SK-N-SH treated with all-trans-retinoic acid at 6 μM for 48 hours (cell line): ENCODE data around the gene PIM3.

Experiments used
- ATAC-seq: fragments of 200-7000 bp; cut with Tn5 transposase; 3 replicates; pipeline ENCODE4 v1.9.1; 2020; ENCODE audit warnings: mild to moderate bottlenecking, moderate library complexity
- ARNTL ChIP-seq: fragments of 450-650 bp; formaldehyde crosslinking; IDR thresholded peaks from 2 replicates; pipeline ENCODE4 v1.5.0; 2020; ENCODE audit warnings: low read depth, mild to moderate bottlenecking, moderate library complexity, borderline replicate concordance
- BACH2 ChIP-seq: fragments of 250-450 bp; sonication (Bioruptor Pico); IDR thresholded peaks from 2 replicates; pipeline ENCODE4 v1.9.0; 2021; ENCODE audit warnings: mild to moderate bottlenecking, borderline replicate concordance
- CSDC2 ChIP-seq: fragments of 250-450 bp; sonication (Bioruptor Pico); IDR thresholded peaks from 2 replicates; pipeline ENCODE4 v1.5.0; 2020; ENCODE audit warnings: mild to moderate bottlenecking, moderate library complexity
- ESRRG ChIP-seq: fragments of 250-450 bp; sonication (Bioruptor Pico); IDR thresholded peaks from 2 replicates; pipeline ENCODE4 v1.6.1; 2021; ENCODE audit warnings: mild to moderate bottlenecking
- GLIS3 ChIP-seq: fragments of 250-450 bp; sonication (Bioruptor Pico); IDR thresholded peaks from 2 replicates; pipeline ENCODE4 v1.5.0; 2020; ENCODE audit warnings: mild to moderate bottlenecking, moderate library complexity
- ISL1 ChIP-seq: fragments of 250-450 bp; sonication (Bioruptor Pico); IDR thresholded peaks from 2 replicates; pipeline ENCODE4 v2.1.2; 2022; ENCODE audit warnings: mild to moderate bottlenecking, moderate library complexity
- OSR1 ChIP-seq: fragments of 250-450 bp; sonication (Bioruptor Pico); IDR thresholded peaks from 2 replicates; pipeline ENCODE4 v1.8.0; 2022; ENCODE audit warnings: moderate library complexity, mild to moderate bottlenecking, inconsistent platforms
- PPARA ChIP-seq: fragments of 250-450 bp; sonication (Bioruptor Pico); IDR thresholded peaks from 2 replicates; pipeline ENCODE4 v1.5.0; 2020; ENCODE audit warnings: mild to moderate bottlenecking, borderline replicate concordance
- SNAI2 ChIP-seq: fragments of 250-450 bp; sonication (Bioruptor Pico); IDR thresholded peaks from 2 replicates; pipeline ENCODE4 v1.5.0; 2020; ENCODE audit warnings: mild to moderate bottlenecking, moderate library complexity
- TCF4 ChIP-seq: fragments of 250-450 bp; sonication (Bioruptor Pico); IDR thresholded peaks from 2 replicates; pipeline ENCODE4 v1.8.0; 2021; ENCODE audit warnings: mild to moderate bottlenecking, moderate library complexity, borderline replicate concordance
- TOX ChIP-seq: fragments of 250-450 bp; sonication (Bioruptor Pico); IDR thresholded peaks from 2 replicates; pipeline ENCODE4 v1.8.0; 2021; ENCODE audit warnings: mild to moderate bottlenecking, moderate library complexity, borderline replicate concordance
- ZC3H10 ChIP-seq: fragments of 250-450 bp; sonication (Bioruptor Pico); IDR thresholded peaks from 2 replicates; pipeline ENCODE4 v1.5.1; 2021; ENCODE audit warnings: mild to moderate bottlenecking, moderate library complexity
- ZFP3 ChIP-seq: fragments of 250-450 bp; sonication (Bioruptor Pico); IDR thresholded peaks from 2 replicates; pipeline ENCODE4 v1.5.0; 2020; ENCODE audit warnings: mild to moderate bottlenecking, moderate library complexity
- ZNF70 ChIP-seq: fragments of 450-650 bp; formaldehyde crosslinking; IDR thresholded peaks from 2 replicates; pipeline ENCODE4 v1.5.0; 2020; ENCODE audit warnings: mild to moderate bottlenecking, moderate library complexity
- TF ChIP-seq, protein P1 (sequence below): fragments of 250-450 bp; sonication (Bioruptor Pico); IDR thresholded peaks from 2 replicates; pipeline ENCODE4 v1.5.0; 2020; ENCODE audit warnings: mild to moderate bottlenecking, moderate library complexity
- TF ChIP-seq, protein P2 (sequence below): fragments of 250-450 bp; sonication (Bioruptor Pico); IDR thresholded peaks from 2 replicates; pipeline ENCODE4 v1.8.0; 2020; ENCODE audit warnings: mild to moderate bottlenecking, moderate library complexity, borderline replicate concordance
- TF ChIP-seq, protein P3 (sequence below): fragments of 250-450 bp; sonication (Bioruptor Pico); IDR thresholded peaks from 2 replicates; pipeline ENCODE4 v1.5.1; 2020; ENCODE audit warnings: low read depth, mild to moderate bottlenecking, moderate library complexity
- TF ChIP-seq, protein P4 (sequence below): fragments of 250-450 bp; sonication (Bioruptor Pico); IDR thresholded peaks from 2 replicates; pipeline ENCODE4 v1.8.0; 2021; ENCODE audit warnings: low read depth, mild to moderate bottlenecking, moderate library complexity, borderline replicate concordance
- TF ChIP-seq, protein P5 (sequence below): fragments of 250-450 bp; sonication (Bioruptor Pico); IDR thresholded peaks from 2 replicates; pipeline ENCODE4 v1.5.1; 2021; ENCODE audit warnings: mild to moderate bottlenecking, moderate library complexity

Gene PIM3

DNA sequence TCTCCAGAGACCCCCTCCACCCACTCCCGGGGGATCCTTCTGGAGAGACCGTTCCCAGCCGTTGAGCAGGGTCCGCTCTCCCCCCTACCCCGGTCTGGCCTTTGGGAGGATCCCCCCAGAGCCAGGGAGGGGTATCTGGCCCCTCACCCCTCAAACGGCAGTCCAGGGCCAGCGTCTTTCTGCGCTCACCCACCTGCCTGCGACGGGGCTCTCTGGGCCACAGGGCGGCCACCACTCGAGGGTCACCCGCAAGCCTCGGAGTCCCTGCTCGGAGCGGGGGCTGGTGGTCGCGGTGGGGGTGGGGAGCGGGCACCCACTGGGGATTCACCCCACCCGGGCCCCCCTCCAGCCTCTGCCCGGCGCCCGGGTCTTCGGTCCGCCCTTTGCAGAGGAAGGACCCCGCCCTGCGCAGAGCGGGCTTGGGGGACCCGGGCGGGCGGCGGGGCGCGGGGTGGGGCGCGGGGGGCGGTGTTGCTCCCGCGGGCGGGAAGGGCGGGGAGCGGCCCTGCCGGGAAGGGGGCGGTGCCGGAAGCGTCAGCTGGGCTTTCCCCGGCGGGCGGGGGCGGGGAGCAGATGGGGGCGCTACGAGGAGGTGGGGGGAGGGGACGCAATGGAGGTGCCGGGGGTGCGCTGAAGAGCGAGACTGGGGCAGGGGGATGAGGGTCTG lies 25.5 kb upstream of the PIM3 start:
- ATAC-seq, result no peak
- TF ChIP-seq, protein P1, sequence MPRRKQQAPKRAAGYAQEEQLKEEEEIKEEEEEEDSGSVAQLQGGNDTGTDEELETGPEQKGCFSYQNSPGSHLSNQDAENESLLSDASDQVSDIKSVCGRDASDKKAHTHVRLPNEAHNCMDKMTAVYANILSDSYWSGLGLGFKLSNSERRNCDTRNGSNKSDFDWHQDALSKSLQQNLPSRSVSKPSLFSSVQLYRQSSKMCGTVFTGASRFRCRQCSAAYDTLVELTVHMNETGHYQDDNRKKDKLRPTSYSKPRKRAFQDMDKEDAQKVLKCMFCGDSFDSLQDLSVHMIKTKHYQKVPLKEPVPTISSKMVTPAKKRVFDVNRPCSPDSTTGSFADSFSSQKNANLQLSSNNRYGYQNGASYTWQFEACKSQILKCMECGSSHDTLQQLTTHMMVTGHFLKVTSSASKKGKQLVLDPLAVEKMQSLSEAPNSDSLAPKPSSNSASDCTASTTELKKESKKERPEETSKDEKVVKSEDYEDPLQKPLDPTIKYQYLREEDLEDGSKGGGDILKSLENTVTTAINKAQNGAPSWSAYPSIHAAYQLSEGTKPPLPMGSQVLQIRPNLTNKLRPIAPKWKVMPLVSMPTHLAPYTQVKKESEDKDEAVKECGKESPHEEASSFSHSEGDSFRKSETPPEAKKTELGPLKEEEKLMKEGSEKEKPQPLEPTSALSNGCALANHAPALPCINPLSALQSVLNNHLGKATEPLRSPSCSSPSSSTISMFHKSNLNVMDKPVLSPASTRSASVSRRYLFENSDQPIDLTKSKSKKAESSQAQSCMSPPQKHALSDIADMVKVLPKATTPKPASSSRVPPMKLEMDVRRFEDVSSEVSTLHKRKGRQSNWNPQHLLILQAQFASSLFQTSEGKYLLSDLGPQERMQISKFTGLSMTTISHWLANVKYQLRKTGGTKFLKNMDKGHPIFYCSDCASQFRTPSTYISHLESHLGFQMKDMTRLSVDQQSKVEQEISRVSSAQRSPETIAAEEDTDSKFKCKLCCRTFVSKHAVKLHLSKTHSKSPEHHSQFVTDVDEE (CRISPR knock-in tag), result no peak
- TF ChIP-seq, protein P2, sequence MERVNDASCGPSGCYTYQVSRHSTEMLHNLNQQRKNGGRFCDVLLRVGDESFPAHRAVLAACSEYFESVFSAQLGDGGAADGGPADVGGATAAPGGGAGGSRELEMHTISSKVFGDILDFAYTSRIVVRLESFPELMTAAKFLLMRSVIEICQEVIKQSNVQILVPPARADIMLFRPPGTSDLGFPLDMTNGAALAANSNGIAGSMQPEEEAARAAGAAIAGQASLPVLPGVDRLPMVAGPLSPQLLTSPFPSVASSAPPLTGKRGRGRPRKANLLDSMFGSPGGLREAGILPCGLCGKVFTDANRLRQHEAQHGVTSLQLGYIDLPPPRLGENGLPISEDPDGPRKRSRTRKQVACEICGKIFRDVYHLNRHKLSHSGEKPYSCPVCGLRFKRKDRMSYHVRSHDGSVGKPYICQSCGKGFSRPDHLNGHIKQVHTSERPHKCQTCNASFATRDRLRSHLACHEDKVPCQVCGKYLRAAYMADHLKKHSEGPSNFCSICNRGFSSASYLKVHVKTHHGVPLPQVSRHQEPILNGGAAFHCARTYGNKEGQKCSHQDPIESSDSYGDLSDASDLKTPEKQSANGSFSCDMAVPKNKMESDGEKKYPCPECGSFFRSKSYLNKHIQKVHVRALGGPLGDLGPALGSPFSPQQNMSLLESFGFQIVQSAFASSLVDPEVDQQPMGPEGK (CRISPR knock-in tag), result no peak
- no peak for TF ChIP-seq TOX (CRISPR knock-in tag)
- TF ChIP-seq, protein P3, sequence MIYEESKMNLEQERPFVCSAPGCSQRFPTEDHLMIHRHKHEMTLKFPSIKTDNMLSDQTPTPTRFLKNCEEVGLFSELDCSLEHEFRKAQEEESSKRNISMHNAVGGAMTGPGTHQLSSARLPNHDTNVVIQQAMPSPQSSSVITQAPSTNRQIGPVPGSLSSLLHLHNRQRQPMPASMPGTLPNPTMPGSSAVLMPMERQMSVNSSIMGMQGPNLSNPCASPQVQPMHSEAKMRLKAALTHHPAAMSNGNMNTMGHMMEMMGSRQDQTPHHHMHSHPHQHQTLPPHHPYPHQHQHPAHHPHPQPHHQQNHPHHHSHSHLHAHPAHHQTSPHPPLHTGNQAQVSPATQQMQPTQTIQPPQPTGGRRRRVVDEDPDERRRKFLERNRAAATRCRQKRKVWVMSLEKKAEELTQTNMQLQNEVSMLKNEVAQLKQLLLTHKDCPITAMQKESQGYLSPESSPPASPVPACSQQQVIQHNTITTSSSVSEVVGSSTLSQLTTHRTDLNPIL, result no peak
- TF ChIP-seq ESRRG (CRISPR knock-in tag), result no peak
- no peak for TF ChIP-seq CSDC2 (CRISPR knock-in tag)
- TF ChIP-seq, protein P4, sequence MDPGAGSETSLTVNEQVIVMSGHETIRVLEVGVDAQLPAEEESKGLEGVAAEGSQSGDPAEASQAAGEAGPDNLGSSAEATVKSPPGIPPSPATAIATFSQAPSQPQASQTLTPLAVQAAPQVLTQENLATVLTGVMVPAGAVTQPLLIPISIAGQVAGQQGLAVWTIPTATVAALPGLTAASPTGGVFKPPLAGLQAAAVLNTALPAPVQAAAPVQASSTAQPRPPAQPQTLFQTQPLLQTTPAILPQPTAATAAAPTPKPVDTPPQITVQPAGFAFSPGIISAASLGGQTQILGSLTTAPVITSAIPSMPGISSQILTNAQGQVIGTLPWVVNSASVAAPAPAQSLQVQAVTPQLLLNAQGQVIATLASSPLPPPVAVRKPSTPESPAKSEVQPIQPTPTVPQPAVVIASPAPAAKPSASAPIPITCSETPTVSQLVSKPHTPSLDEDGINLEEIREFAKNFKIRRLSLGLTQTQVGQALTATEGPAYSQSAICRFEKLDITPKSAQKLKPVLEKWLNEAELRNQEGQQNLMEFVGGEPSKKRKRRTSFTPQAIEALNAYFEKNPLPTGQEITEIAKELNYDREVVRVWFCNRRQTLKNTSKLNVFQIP, result no peak
- TF ChIP-seq OSR1 (CRISPR knock-in tag), result no peak
- no peak for TF ChIP-seq ZC3H10 (CRISPR knock-in tag)
- no peak for TF ChIP-seq BACH2 (CRISPR knock-in tag)
- no peak for TF ChIP-seq SNAI2 (CRISPR knock-in tag)
- TF ChIP-seq ISL1 (CRISPR knock-in tag), result no peak
- TF ChIP-seq GLIS3 (CRISPR knock-in tag), result no peak
- TF ChIP-seq, protein P5, sequence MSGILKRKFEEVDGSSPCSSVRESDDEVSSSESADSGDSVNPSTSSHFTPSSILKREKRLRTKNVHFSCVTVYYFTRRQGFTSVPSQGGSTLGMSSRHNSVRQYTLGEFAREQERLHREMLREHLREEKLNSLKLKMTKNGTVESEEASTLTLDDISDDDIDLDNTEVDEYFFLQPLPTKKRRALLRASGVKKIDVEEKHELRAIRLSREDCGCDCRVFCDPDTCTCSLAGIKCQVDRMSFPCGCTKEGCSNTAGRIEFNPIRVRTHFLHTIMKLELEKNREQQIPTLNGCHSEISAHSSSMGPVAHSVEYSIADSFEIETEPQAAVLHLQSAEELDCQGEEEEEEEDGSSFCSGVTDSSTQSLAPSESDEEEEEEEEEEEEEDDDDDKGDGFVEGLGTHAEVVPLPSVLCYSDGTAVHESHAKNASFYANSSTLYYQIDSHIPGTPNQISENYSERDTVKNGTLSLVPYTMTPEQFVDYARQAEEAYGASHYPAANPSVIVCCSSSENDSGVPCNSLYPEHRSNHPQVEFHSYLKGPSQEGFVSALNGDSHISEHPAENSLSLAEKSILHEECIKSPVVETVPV (CRISPR knock-in tag), result no peak
- no peak for TF ChIP-seq PPARA (CRISPR knock-in tag)

DNA sequence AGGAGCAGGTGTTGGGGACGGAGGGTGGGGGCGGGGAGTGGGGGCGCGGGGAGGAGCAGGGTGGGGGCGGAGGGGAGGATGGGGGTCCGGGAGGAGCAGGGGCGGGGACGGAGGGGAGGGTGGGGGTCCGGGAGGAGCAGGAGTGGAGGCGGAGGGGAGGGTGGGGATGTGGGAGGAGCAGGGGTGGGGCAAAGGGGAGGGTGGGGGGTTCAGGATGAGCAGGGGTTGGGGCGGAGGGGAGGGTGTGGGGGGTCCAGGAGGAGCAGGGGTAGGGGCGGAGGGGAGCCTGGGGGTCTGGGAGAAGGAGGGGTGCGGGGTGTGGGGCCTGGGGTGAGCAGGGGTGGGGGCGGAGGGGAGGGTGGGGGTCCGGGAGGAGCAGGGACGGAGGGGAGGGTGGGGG lies 25.0 kb upstream of the PIM3 start:
- no peak for TF ChIP-seq ARNTL (CRISPR knock-in tag)
- no peak for TF ChIP-seq ZNF70 (CRISPR knock-in tag)
- TF ChIP-seq, protein P3, result no peak
- no peak for TF ChIP-seq ZFP3 (CRISPR knock-in tag)
- no peak for TF ChIP-seq CSDC2 (CRISPR knock-in tag)
- no peak for TF ChIP-seq TCF4 (CRISPR knock-in tag)
- TF ChIP-seq TOX (CRISPR knock-in tag), result no peak
- TF ChIP-seq ZC3H10 (CRISPR knock-in tag), result no peak
- TF ChIP-seq, protein P1 (CRISPR knock-in tag), result no peak
- TF ChIP-seq BACH2 (CRISPR knock-in tag), result no peak
- no peak for ATAC-seq
